HS-27A (cell line): ENCODE measurements around the gene SNRPF.

Experiments used
- DNase-seq: peaks from one replicate; pipeline ENCODE4 v3.0.0-alpha.2; 2012; ENCODE audit warnings: low read depth, missing footprints

The SNRPF gene

GRCh38 chr12:95859344-95859816 is 628 bp downstream of the SNRPF start:
- no peak for DNase-seq

DNA sequence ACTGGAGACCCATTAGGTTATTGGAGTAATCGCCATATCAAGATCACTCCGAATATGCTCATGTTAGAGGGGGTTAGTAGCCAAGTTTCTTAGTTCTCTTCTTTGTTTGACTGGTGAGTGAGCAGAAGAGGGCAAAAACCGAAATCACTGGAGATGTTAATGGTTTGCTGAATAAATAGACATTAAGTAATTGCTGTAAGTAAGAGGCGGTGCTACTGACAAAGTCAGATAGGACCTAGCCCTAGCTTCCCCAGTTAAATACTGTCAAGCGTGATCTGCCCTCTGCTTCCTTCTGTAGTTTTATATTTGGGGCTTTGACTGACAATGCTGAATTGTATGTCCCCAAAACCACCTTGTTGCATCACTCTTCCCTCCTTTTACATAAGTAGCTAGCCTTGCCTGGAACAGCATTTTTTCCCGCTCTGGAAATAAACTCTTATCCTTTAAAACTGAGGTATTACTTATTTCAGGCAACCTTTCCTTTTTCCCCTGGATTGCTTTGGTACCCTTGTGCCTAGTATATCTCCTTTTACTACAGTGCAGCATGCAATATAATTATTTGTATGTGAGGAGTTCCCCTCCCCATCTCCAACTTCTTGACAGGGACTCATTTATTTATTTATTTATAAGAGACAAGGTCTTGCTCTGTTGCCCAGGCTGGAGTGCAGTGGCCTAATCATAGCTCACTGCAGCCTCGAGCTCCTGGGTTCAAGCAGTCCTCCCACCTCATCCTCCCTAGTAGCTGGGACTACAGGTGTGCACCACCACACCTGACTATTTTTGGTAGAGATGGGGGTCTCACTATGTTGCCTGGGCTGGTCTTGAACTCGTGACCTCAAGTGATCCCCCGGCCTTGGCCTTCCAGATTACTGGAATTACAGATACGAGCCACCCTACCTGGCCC is 1.4 kb downstream of the SNRPF start:
- DNase-seq, result no peak

DNA sequence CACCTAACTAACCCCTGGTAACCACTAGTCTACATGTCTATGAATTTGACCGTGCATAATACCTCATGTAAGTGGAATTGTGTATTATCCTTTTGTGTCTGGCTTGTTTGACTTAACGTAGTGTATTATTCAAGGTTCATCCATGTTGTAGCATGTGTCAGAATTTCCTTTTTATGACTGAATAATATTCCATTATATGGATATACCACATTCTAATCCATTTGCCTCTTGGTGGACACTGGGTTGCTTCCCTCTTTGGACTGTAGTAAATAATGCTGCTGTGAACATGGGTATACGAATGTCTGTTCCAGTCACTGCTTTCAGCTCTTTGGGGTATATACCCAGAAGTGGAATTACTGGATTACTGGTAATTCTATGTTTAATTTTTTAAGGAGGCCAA is 3.3 kb downstream of the SNRPF start:
- DNase-seq, result no peak

- DNase-seq, result no peak
These were observed 4.6 kb downstream of the SNRPF start for GRCh38 chr12:95863337-95863736.

GRCh38 chr12:95870897-95871296 is 12.1 kb downstream of the SNRPF start:
- DNase-seq, result no peak

GRCh38 chr12:95874452-95874851 is 15.7 kb downstream of the SNRPF start:
- DNase-seq, result no peak

DNA sequence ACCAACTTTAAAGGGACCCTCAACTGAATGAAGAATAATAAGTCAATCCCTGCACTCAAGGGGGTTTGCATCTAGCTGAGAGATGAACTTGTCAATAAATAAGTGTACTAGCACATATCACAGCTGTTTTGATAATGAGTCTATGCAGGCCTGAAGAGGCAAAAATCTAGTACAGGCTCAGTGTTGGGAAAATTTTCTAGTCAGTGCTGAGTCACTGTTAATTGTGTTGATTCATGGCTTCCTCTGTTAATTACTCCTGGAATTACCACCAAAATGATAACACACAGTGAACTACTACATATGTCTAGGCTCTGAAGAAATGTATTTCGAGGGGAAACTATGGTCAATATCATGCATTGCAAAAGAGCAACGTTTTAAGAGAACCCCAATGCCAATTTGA is 18.9 kb downstream of the SNRPF start:
- DNase-seq, result no peak

- no peak for DNase-seq
These were observed 22.1 kb downstream of the SNRPF start for GRCh38 chr12:95880895-95881294.

DNA sequence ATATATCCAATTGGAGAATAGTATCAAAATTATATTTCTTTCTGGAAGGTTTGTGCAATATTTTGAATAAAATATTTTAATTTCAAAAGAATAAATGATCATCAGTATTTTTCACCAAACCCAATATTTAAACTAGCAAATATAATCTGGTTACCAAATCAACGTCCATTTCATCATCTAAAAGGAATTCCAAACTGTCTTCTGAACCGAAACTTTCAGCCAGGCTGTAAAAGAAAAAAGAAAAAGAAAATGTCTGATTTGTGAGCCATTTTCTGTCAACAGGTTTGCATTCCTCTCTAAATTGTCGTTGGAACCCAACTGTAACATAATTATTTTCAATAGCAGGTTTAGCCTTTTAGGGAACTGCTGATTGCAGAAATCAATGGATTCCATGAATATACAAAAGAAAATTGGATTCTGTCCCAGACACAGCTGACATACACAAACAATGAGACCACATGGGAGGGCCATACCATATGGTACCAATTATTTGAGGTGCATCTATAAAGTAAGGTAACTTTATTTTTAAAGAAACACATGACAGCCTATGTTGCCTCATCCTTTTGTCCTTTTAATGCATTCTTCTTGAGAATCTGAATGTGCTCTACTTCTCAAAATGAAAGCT is 22.7 kb downstream of the SNRPF start:
- no peak for DNase-seq

- DNase-seq, result no peak
These were observed 23.3 kb downstream of the SNRPF start for GRCh38 chr12:95882080-95882479.

- DNase-seq, result no peak
These were observed 24.1 kb downstream of the SNRPF start for GRCh38 chr12:95882873-95883272.

- no peak for DNase-seq
These were observed 26.2 kb downstream of the SNRPF start for GRCh38 chr12:95884998-95885397.

DNA sequence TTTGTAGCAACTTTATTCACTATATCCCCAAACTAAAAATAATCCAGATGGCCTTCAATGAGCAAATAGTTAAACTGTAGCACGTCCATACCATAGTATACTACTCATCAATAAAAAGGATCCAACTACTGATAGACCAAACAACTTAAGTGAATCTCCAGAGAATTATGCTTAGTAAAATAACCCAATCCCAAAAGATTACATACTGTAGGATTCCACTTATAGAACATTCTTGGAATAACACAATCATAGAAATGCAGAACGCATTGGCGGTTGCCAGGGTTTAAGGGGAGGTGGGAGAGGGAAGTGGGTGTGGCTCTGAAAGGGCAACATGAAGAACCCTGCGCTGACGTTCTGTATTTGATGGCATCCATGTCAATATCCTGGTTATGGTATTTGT is 28.6 kb downstream of the SNRPF start:
- DNase-seq, result no peak

- no peak for DNase-seq
These were observed 32.2 kb downstream of the SNRPF start for GRCh38 chr12:95890958-95891357.

- DNase-seq, result no peak
These were observed 38.1 kb downstream of the SNRPF start for GRCh38 chr12:95896846-95897245.

DNA sequence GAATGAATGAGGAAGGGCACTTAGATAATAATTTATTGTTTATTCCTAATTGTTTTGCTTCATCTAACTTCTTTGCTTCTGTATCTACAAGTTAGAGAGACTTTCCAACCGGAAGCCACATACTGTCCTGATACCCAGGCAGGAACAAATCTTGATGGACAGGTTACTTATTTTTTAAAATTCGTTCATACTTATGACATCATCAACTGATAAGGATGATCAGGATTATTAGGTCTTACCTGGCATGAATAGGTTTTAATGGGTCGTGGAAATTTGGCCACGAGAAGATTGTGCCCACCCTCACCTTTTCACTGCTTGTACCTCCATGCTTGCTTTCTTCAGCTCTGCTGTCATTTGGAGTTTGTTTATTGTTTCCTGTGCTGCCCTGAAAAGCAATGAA is 39.3 kb downstream of the SNRPF start:
- DNase-seq, result no peak

DNA sequence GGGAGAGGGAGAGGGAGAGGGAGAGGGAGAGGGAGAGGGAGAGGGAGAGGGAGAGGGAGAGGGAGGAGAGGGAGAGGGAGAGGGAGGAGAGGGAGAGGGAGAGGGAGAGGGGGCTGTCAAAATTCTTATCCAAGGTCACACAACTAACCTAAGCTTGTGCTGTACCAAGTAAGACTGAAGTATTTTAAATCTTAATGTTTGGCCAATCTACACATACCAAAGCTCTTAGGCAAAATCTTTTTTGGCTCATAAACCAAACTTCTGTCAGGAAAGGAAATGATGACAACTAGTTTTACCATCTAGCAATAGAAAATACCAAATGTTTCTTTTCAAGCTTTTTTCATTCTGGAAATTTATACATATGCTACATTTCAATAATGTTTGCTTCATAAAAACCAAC is 49.8 kb downstream of the SNRPF start:
- DNase-seq, result no peak

DNA sequence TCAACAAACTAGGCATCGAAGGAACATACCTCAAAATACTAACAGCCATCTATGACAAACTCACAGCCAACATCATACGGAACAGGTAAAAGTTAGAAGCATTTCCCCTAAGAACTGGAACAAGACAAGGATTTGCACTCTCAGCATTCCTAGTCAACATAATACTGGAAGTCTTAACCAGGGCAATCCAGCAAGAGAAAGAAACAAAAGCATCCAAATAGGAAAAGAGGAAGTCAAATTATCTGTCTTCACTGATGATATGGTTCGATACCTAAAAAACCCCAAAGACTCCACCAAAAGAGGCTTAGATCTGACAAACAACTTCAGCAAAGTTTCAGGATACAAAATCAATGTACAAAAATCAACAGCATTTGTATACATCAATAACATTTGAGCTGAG is 51.1 kb downstream of the SNRPF start:
- DNase-seq, result no peak
